ENCODE results near the gene ATAD3C. TPM values are rescaled to one million over a fixed set of nuclear protein-coding genes. Genes with fewer than 3 reads are reported as not detected.
"Not testable (repeated sequence)": the region's sequence is repeated elsewhere in the genome, so short reads cannot be mapped to it uniquely, and the experiment has no call there.

The ATAD3C gene
- total RNA-seq, 2 donors from 2014 or later = 0.55 TPM

DNA sequence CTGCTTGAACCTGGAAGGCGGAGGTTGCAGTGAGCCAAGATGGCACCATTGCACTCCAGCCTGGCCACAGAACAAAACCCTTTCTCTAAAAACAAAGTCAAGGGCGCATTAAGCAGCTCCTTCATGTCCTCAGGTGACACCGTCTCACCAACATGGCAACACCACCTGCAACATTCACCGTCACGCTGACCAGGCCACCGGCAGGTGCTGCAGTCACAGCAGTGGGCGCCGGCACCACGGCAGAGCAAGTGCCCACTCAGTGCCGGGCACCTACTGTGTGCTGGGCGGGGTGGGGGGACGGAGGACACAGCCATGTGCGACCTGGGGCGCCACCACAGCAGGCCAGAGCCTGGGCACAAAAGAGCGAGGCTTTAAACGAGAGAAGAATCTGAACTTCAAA, 34.2 kb downstream of the ATAD3C start:
- no peaks in the 10 kb centered on the region for H3K4me1 Mint-ChIP-seq
- no peak for DNase-seq
- H3K27me3 ChIP-seq (ENCODE audit: control insufficient read depth, insufficient read depth, low read length, poor library complexity, severe bottlenecking) = no peaks in the 10 kb centered on the region
- peaks cover 36% of the 10 kb centered on the region for H3K36me3 ChIP-seq (ENCODE audit: control insufficient read depth, insufficient read depth, low read length)
- H3K9me3 Mint-ChIP-seq = no peaks in the 10 kb centered on the region
- no peaks in the 10 kb centered on the region for H3K4me1 ChIP-seq (ENCODE audit: control insufficient read depth, insufficient read depth, low read length)
- 97 to 98% methylated on average over 9 to 16 of the region's 16 CpGs for WGBS, 2 experiments (ENCODE audit: insufficient coverage in 1 of 2, insufficient read length in 1 of 2)
- H3K4me3 Mint-ChIP-seq = no peak overlapping the region
- no peak overlapping the region for H3K4me3 ChIP-seq (ENCODE audit: low read length)
- H3K9me3 ChIP-seq (ENCODE audit: control insufficient read depth, low read length) = no peaks in the 10 kb centered on the region
- H3K27me3 Mint-ChIP-seq (ENCODE audit: insufficient read depth) = no peaks in the 10 kb centered on the region
- TF ChIP-seq, protein P1, sequence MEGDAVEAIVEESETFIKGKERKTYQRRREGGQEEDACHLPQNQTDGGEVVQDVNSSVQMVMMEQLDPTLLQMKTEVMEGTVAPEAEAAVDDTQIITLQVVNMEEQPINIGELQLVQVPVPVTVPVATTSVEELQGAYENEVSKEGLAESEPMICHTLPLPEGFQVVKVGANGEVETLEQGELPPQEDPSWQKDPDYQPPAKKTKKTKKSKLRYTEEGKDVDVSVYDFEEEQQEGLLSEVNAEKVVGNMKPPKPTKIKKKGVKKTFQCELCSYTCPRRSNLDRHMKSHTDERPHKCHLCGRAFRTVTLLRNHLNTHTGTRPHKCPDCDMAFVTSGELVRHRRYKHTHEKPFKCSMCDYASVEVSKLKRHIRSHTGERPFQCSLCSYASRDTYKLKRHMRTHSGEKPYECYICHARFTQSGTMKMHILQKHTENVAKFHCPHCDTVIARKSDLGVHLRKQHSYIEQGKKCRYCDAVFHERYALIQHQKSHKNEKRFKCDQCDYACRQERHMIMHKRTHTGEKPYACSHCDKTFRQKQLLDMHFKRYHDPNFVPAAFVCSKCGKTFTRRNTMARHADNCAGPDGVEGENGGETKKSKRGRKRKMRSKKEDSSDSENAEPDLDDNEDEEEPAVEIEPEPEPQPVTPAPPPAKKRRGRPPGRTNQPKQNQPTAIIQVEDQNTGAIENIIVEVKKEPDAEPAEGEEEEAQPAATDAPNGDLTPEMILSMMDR (conservative IDR thresholded peaks at IDR 0.05) = no peak
- H3K36me3 Mint-ChIP-seq (ENCODE audit: low read depth) = peaks cover 36% of the 10 kb centered on the region
- H3K27ac ChIP-seq (ENCODE audit: low read depth, low read length) = no peak overlapping the region
- no peak overlapping the region for H3K27ac Mint-ChIP-seq
- no peak overlapping the region for H3K9ac ChIP-seq (ENCODE audit: extremely low read depth, low read length, poor library complexity, severe bottlenecking)

DNA sequence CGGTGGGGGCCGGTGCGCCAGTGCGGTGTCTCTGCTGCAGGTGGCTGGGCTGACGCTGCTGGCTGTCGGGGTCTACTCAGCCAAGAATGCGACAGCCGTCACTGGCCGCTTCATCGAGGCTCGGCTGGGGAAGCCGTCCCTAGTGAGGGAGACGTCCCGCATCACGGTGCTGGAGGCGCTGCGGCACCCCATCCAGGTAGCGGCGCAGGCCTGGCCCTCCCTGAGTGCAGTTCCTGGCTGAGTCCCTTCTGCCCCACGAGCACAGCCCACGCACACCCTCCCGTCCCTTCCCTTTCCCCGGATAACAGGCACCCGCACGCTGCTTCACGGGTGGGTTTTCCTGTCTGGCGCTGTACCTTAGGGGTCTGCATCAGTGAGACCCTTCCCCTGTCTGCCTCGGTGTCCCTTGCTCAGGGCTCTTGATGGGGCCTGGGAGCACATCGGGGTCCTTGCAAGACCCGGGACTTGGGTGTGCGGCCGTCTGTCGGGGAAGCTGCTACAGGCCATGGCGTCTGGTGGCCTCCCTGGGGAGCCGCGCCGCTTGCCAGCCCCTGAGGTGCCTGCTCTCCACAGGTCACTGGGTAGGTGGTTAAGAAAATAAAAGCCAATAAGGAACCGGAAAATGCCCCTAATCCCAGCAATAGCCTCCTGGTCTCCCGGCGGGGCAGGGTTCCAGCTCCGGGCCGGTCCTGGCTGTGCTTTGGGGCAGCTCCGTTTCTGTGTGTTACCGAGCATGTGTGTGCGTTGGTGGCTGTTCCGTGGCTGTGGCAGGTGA, 35.7 kb downstream of the ATAD3C start:
- not testable (repeated sequence) for H3K27ac ChIP-seq (ENCODE audit: low read depth, low read length); DNase-seq; H3K4me3 Mint-ChIP-seq; H3K27me3 Mint-ChIP-seq (ENCODE audit: insufficient read depth); H3K4me1 Mint-ChIP-seq; H3K27me3 ChIP-seq (ENCODE audit: control insufficient read depth, insufficient read depth, low read length, poor library complexity, severe bottlenecking); H3K4me1 ChIP-seq (ENCODE audit: control insufficient read depth, insufficient read depth, low read length); H3K27ac Mint-ChIP-seq; H3K4me3 ChIP-seq (ENCODE audit: low read length); H3K9me3 ChIP-seq (ENCODE audit: control insufficient read depth, low read length); H3K9me3 Mint-ChIP-seq; H3K9ac ChIP-seq (ENCODE audit: extremely low read depth, low read length, poor library complexity, severe bottlenecking)
- H3K36me3 Mint-ChIP-seq (ENCODE audit: low read depth) = peaks cover 38% of the 10 kb centered on the region
- peaks cover 41% of the 10 kb centered on the region for H3K36me3 ChIP-seq (ENCODE audit: control insufficient read depth, insufficient read depth, low read length)
- 96 to 98% methylated on average over 22 to 37 of the region's 46 CpGs for WGBS, 2 experiments (ENCODE audit: insufficient coverage in 1 of 2, insufficient read length in 1 of 2)

DNA sequence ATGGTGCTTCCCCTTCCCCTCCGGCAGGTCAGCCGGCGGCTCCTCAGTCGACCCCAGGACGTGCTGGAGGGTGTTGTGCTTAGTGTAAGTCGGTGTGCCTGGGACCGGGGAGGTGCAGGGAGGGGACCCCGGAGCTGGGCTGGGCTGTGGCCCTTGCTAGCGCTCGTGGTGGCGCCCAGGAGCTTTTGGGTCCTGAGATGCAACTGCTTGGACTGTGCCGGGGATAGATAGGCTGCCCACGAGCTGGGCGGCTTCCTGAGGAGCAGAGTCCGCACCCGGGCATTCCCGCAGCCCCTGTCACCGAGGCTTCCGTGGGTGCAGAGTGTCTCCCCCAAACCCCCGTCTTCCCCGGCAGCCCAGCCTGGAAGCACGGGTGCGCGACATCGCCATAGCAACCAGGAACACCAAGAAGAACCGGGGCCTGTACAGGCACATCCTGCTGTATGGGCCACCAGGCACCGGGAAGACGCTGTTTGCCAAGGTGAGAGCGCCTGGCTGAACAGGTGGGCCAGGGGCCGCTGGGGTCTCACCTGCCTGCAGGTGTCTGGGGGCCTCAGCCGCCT, 36.3 kb downstream of the ATAD3C start:
- H3K27me3 Mint-ChIP-seq (ENCODE audit: insufficient read depth); H3K4me1 Mint-ChIP-seq; H3K4me1 ChIP-seq (ENCODE audit: control insufficient read depth, insufficient read depth, low read length); DNase-seq; H3K9me3 Mint-ChIP-seq; H3K9ac ChIP-seq (ENCODE audit: extremely low read depth, low read length, poor library complexity, severe bottlenecking); H3K4me3 ChIP-seq (ENCODE audit: low read length); H3K27ac Mint-ChIP-seq; H3K4me3 Mint-ChIP-seq; H3K9me3 ChIP-seq (ENCODE audit: control insufficient read depth, low read length); H3K27ac ChIP-seq (ENCODE audit: low read depth, low read length); H3K27me3 ChIP-seq (ENCODE audit: control insufficient read depth, insufficient read depth, low read length, poor library complexity, severe bottlenecking): not testable (repeated sequence)
- peaks cover 47% of the 10 kb centered on the region for H3K36me3 ChIP-seq (ENCODE audit: control insufficient read depth, insufficient read depth, low read length)
- H3K36me3 Mint-ChIP-seq (ENCODE audit: low read depth) = peaks cover 42% of the 10 kb centered on the region
- WGBS, 2 experiments (ENCODE audit: insufficient coverage in 1 of 2, insufficient read length in 1 of 2) = 96 to 98% methylated on average over 18 to 26 of the region's 31 CpGs

DNA sequence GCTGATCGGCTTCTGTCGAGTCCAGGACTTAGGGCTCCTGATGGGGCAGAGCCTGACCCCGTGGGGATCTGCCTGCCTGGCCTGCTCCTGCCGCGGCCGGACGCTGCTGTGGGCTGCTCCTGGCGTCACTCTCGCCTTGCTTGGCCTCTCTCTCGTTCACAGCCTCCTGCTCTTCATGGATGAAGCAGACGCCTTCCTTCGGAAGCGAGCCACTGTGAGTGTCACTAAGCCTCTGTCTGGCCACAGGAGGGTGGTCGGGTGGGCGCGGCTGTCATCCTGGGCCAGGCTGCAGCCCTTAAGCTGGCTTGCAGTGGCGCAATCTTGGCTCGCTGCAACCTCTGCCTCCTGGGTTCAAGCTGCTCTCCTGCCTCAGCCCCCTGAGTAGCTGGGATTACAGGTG, 38.2 kb downstream of the ATAD3C start:
- H3K4me3 Mint-ChIP-seq = no peak overlapping the region
- no peaks in the 10 kb centered on the region for H3K4me1 ChIP-seq (ENCODE audit: control insufficient read depth, insufficient read depth, low read length)
- H3K9me3 Mint-ChIP-seq = peaks cover 13% of the 10 kb centered on the region
- H3K27ac Mint-ChIP-seq = no peak overlapping the region
- H3K9ac ChIP-seq (ENCODE audit: extremely low read depth, low read length, poor library complexity, severe bottlenecking) = no peak overlapping the region
- no peaks in the 10 kb centered on the region for H3K27me3 ChIP-seq (ENCODE audit: control insufficient read depth, insufficient read depth, low read length, poor library complexity, severe bottlenecking)
- no peak overlapping the region for H3K4me3 ChIP-seq (ENCODE audit: low read length)
- DNase-seq = no peak
- H3K4me1 Mint-ChIP-seq = no peaks in the 10 kb centered on the region
- H3K27ac ChIP-seq (ENCODE audit: low read depth, low read length) = no peak overlapping the region
- peaks cover 48% of the 10 kb centered on the region for H3K36me3 Mint-ChIP-seq (ENCODE audit: low read depth)
- peaks cover 13% of the 10 kb centered on the region for H3K9me3 ChIP-seq (ENCODE audit: control insufficient read depth, low read length)
- TF ChIP-seq, protein P1 (conservative IDR thresholded peaks at IDR 0.05) = no peak
- peaks cover 60% of the 10 kb centered on the region for H3K36me3 ChIP-seq (ENCODE audit: control insufficient read depth, insufficient read depth, low read length)
- 96 to 97% methylated on average over 14 to 18 of the region's 18 CpGs for WGBS, 2 experiments (ENCODE audit: insufficient coverage in 1 of 2, insufficient read length in 1 of 2)
- H3K27me3 Mint-ChIP-seq (ENCODE audit: insufficient read depth) = no peaks in the 10 kb centered on the region

All from endodermal cell (in vitro differentiated cells).